Measurements from ENCODE around the gene FRMD4A. TPM values are rescaled to one million over a fixed set of nuclear protein-coding genes. Genes with fewer than 3 reads are reported as not detected.

Gene FRMD4A
- total and polyA plus RNA-seq, 2 of the 4 experiments (the other 2 are of a cell fraction): 30.3 to 68.8 TPM

DNA sequence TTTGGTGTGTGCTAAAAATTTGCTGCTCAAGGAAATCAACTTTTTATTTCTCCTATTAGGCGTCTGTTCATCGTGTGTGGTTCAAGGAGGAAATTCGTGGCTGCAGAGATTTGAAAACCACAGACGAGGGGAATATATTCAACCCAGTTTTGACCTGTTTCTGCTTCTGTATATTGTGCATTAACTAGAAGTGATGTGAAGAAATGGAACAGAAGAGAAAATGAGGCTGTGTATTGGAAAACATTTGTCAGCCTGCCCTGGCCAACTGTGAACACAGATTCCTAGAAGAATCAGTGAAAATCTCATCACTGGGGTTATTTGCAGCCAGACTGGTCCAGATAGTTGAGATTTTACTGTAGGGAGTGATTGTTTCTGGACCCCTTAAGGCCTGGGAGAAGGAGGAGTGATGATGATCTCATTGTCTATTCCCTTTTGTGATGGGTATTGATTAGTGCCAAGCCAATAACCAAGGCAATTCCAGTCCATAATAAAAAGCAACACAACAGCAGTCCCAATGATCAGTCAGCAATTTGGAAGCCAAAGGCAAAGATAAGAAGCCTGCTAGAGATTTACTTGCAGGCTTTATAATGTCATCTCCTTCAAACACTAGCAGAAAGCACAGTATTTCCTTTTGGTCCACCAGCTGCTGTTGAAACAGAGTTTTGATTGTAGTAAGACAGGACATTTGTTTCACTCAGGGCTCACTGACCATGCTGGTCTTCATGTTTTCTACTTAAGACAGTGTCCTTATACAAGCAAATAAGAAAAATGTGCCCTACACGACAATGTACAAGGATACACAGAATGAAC, 404.5 kb downstream of the FRMD4A start:
- Histone ChIP-seq H4K5ac (ENCODE audit: low read depth, low read length) (no peak overlapping the region; the same call in 1 of the 2 replicates), H2AK5ac (ENCODE audit: low read depth, low read length) (peak overlapping the region; percentile 23), H3K23ac (ENCODE audit: low read depth, low read length) (no peak overlapping the region), H2AFZ (replicated peaks; ENCODE audit: low read length, poor library complexity) (no peak overlapping the region), H3K9ac (ENCODE audit: low read depth, low read length) (no peak overlapping the region), H4K20me1 (ENCODE audit: insufficient read depth, low read length) (no peaks in the 10 kb centered on the region), H2AK9ac (replicated peaks; ENCODE audit: low read depth, low read length, poor library complexity) (no peak overlapping the region), H3K9me3 (ENCODE audit: control insufficient read depth, insufficient read depth, low read length) (no peaks in the 10 kb centered on the region), H2BK5ac (ENCODE audit: low read depth, low read length, poor library complexity, severe bottlenecking) (no peak overlapping the region), H3K36me3 (ENCODE audit: control insufficient read depth, insufficient read depth, low read length) (no peaks in the 10 kb centered on the region), H3K18ac (ENCODE audit: low read depth, low read length) (peak overlapping the region; percentile 36; the same call in 1 of the 2 replicates), H3K27me3 (ENCODE audit: control insufficient read depth, insufficient read depth, low read length) (no peaks in the 10 kb centered on the region), H3K4me2 (ENCODE audit: low read depth, low read length) (no peak overlapping the region), H3K9me1 (ENCODE audit: insufficient read depth, low read length) (peaks cover 9% of the 10 kb centered on the region), H2BK15ac (ENCODE audit: low read depth, low read length) (peak overlapping the region; percentile 24; the same call in 1 of the 3 replicates), H3K27ac (ENCODE audit: insufficient read depth, low read length) (no peak overlapping the region), H4K91ac (ENCODE audit: insufficient read depth, low read depth, low read length) (no peak overlapping the region; the same call in 1 of the 2 replicates), H3K4me1 (ENCODE audit: control insufficient read depth, insufficient read depth, low read length) (peaks cover 9% of the 10 kb centered on the region), H3K4me3 (ENCODE audit: insufficient read depth, low read depth, low read length) (no peak overlapping the region), H3K79me1 (ENCODE audit: low read depth in 1 of 2, low read length in 2 of 2) (peaks cover 0 to 24% of the 10 kb centered on the region in 2 experiments; a peak in 2 of 4 replicates), H3K14ac (replicated peaks; ENCODE audit: low read depth, low read length) (peak overlapping the region; percentile 62), H4K8ac (ENCODE audit: low read depth in 2 of 2, low read length in 2 of 2) (peak overlapping the region; percentile 16 to 65; a peak in 1 of 4 replicates), H3K4ac (ENCODE audit: low read depth, low read length) (peak overlapping the region; percentile 14; the same call in 1 of the 2 replicates), H2BK20ac (ENCODE audit: low read depth, low read length) (peak overlapping the region; percentile 29; the same call in 1 of the 2 replicates), H3K56ac (ENCODE audit: extremely low read depth, insufficient read depth, low read length) (no peak overlapping the region), H2BK120ac (ENCODE audit: low read depth, low read length) (peak overlapping the region; percentile 44; the same call in 1 of the 2 replicates)
- dilution Hi-C loops (cut with HindIII; ENCODE audit: low sequenced_read_pairs, unreplicated experiment) (no loop called here), intact Hi-C loops (cut with micrococcal nuclease) (no loop called here), in situ Hi-C loops (cut with MboI; ENCODE audit: low sequenced_read_pairs) (no loop called here)
- 100% methylated on average over 2 of the region's 5 CpGs; no CpG with 5 or more reads in 1 of the 2 experiments for WGBS, 2 experiments (ENCODE audit: extremely low coverage in 2 of 2, insufficient read length in 1 of 2)
- CTCF ChIA-PET: no interaction called here
- POLR2A ChIA-PET (ENCODE audit: unreplicated experiment): no interaction called here
- DNase-seq: no peak
- no peak for ATAC-seq (ENCODE audit: low read depth)
- no TSS peak for BruUV-seq (replicated peaks)
- TF ChIP-seq NFE2L2 (IDR thresholded peaks at IDR 0.05; ENCODE audit: low read depth, low read length): no peak
- no peak for TF ChIP-seq RAD21 (IDR thresholded peaks at IDR 0.05; ENCODE audit: low read length)
- TF ChIP-seq MAFK (IDR thresholded peaks at IDR 0.05; ENCODE audit: low read depth, low read length): no peak
- no peak for TF ChIP-seq CHD1 (IDR thresholded peaks at IDR 0.05; ENCODE audit: low read depth, low read length)
- no peak for TF ChIP-seq MXI1 (IDR thresholded peaks at IDR 0.05; ENCODE audit: borderline replicate concordance, low read depth, low read length)
- no peak for TF ChIP-seq CTCF (conservative IDR thresholded peaks at IDR 0.05; ENCODE audit: low read depth, low read length)
- no peak for TF ChIP-seq RFX5 (IDR thresholded peaks at IDR 0.05; ENCODE audit: low read depth, low read length)
- no peak for TF ChIP-seq MAZ (IDR thresholded peaks at IDR 0.05; ENCODE audit: borderline replicate concordance, low read depth, low read length)
- TF ChIP-seq CEBPB (IDR thresholded peaks at IDR 0.05; ENCODE audit: low read depth, low read length): no peak
- TF ChIP-seq BHLHE40 (IDR thresholded peaks at IDR 0.05; ENCODE audit: low read depth, low read length): no peak
- no peak for TF ChIP-seq SMC3 (IDR thresholded peaks at IDR 0.05; ENCODE audit: low read depth, low read length)
- TF ChIP-seq RCOR1 (IDR thresholded peaks at IDR 0.05; ENCODE audit: insufficient replicate concordance, low read length): no peak
- no peak for TF ChIP-seq POLR2A (IDR thresholded peaks at IDR 0.05; ENCODE audit: low read depth, low read length)
- TF ChIP-seq ELK1 (IDR thresholded peaks at IDR 0.05; ENCODE audit: borderline replicate concordance, low read depth, low read length): no peak
- no peak for TF ChIP-seq FOS (IDR thresholded peaks at IDR 0.05; ENCODE audit: low read depth, low read length)

Measured in IMR-90 (cell line).